CD4-positive, alpha-beta T cell (primary cell): ENCODE data around the gene ARFGEF3. TPM values are rescaled to one million over a fixed set of nuclear protein-coding genes. Genes with fewer than 3 reads are reported as not detected.

Experiments used
- ATAC-seq: fragments of 200-7000 bp; cut with Tn5 transposase; one replicate; pipeline ENCODE4 v1.10.0; 2022; ENCODE audit warnings: mild to moderate bottlenecking; ENCODE audit not compliant: poor library complexity
- CTCF ChIA-PET: fragments of 350-600 bp; sonication (Branson Sonifier 250); formaldehyde crosslinking; loops from one replicate; lab custom pipeline; 2021; ENCODE audit warnings: antibody characterized with exemption, inconsistent platforms; lab: Charles Lee
- POLR2A ChIA-PET: fragments of 350-600 bp; sonication (Branson Sonifier 250); formaldehyde crosslinking; loops from one replicate; lab custom pipeline; 2021; ENCODE audit warnings: antibody characterized with exemption, inconsistent platforms; lab: Charles Lee
- DNase-seq, 14 experiments: peaks; one replicate each; pipeline ENCODE4 v3.0.0-alpha.2; 2013 to 2020; ENCODE audit warnings: mixed read lengths in 2 of 14
- H3K27ac ChIP-seq, 2 donors: one replicate each; pipeline versions ENCODE4 v1.5.1 to v1.7.0; 2013; ENCODE audit warnings: low read length in 2 of 2, low read depth in 1 of 2, mild to moderate bottlenecking in 1 of 2
- H3K27me3 ChIP-seq, 2 experiments: 1 replicate in 1 of 2; 2 replicates in 1 of 2; pipeline versions ENCODE4 v1.6.1 to v1.7.0; 2013; ENCODE audit warnings: low read length in 2 of 2, control low read depth in 1 of 2, mild to moderate bottlenecking in 1 of 2, moderate library complexity in 1 of 2; ENCODE audit not compliant: insufficient read depth in 2 of 2, control insufficient read depth in 1 of 2
- H3K36me3 ChIP-seq: one replicate; pipeline ENCODE4 v1.6.1; 2013; ENCODE audit warnings: low read length, control low read depth; ENCODE audit not compliant: insufficient read depth
- H3K4me1 ChIP-seq: one replicate; pipeline ENCODE4 v1.6.1; 2013; ENCODE audit warnings: low read length, control low read depth; ENCODE audit not compliant: insufficient read depth
- H3K4me3 ChIP-seq: one replicate; pipeline ENCODE4 v1.5.1; 2013; ENCODE audit warnings: mild to moderate bottlenecking, low read length, moderate library complexity
- H3K9me3 ChIP-seq, 2 experiments: 1 replicate in 1 of 2; 2 replicates in 1 of 2; pipeline versions ENCODE4 v1.6.1 to v1.7.0; 2013; ENCODE audit warnings: low read length in 2 of 2, mild to moderate bottlenecking in 2 of 2, control low read depth in 1 of 2, moderate library complexity in 1 of 2; ENCODE audit not compliant: control insufficient read depth in 1 of 2, insufficient read depth in 1 of 2
- H3K27ac Mint-ChIP-seq: one replicate; pipeline ENCODE4 v1.8.0; 2020; ENCODE audit warnings: mixed read lengths
- H3K27me3 Mint-ChIP-seq: one replicate; pipeline ENCODE4 v1.8.0; 2021; ENCODE audit warnings: mixed read lengths
- H3K36me3 Mint-ChIP-seq: one replicate; pipeline ENCODE4 v1.8.0; 2021; ENCODE audit warnings: low read depth, mixed read lengths
- H3K4me1 Mint-ChIP-seq: one replicate; pipeline ENCODE4 v1.8.0; 2021; ENCODE audit warnings: low read depth, mixed read lengths
- H3K4me3 Mint-ChIP-seq: one replicate; pipeline ENCODE4 v1.8.0; 2020; ENCODE audit warnings: mild to moderate bottlenecking, mixed read lengths
- H3K9me3 Mint-ChIP-seq: one replicate; pipeline ENCODE4 v1.8.0; 2020; ENCODE audit warnings: mixed read lengths
- CTCF ChIP-seq: fragments of 200-600 bp; IDR thresholded peaks from one replicate; pipeline ENCODE4 v1.8.0; 2022; ENCODE audit warnings: antibody characterized with exemption, mild to moderate bottlenecking
- intact Hi-C, 2 experiments: fragments of 100-400 bp; cut with DNase I in 1 of 2; cut with micrococcal nuclease in 1 of 2; formaldehyde crosslinking; loops; one replicate each; pipeline versions ENCODE4 v1.15.1 to v1.9.0; 2023 to 2025; cut with DNase I, micrococcal nuclease
- total RNA-seq, 174 experiments: library from RNA in 2 of 174; stranded (reverse) in 2 of 174; gene quantifications; one replicate each; pipeline ENCODE4 v1.2.3 and lab custom pipeline; 2021 to 2026

ARFGEF3 gene
- total RNA-seq, 2 experiments from 2014 or later: not detected

GRCh38 chr6:138336221-138336620, 174.5 kb downstream of the ARFGEF3 start:
- ChIA-PET POLR2A (no interaction called here), CTCF (no interaction called here)
- no peak for DNase-seq
- no peaks in the 10 kb centered on the region for H3K9me3 Mint-ChIP-seq
- no peaks in the 10 kb centered on the region for H3K36me3 ChIP-seq
- no peaks in the 10 kb centered on the region for H3K4me1 Mint-ChIP-seq
- H3K27me3 ChIP-seq: no peaks in the 10 kb centered on the region
- no peak overlapping the region for H3K4me3 Mint-ChIP-seq
- H3K27ac Mint-ChIP-seq: no peak overlapping the region
- H3K4me3 ChIP-seq: no peak overlapping the region
- intact Hi-C loops: no loop called here
- H3K27ac ChIP-seq: no peak overlapping the region
- no peaks in the 10 kb centered on the region for H3K36me3 Mint-ChIP-seq
- no peaks in the 10 kb centered on the region for H3K4me1 ChIP-seq
- ATAC-seq: no peak
- H3K9me3 ChIP-seq: peaks cover 0 to 7% of the 10 kb centered on the region in 2 experiments
- peaks cover 20% of the 10 kb centered on the region for H3K27me3 Mint-ChIP-seq
- no peak for TF ChIP-seq CTCF

GRCh38 chr6:138337076-138337475, 175.3 kb downstream of the ARFGEF3 start:
- no peak overlapping the region for H3K4me3 Mint-ChIP-seq
- Histone ChIP-seq H3K36me3 (no peaks in the 10 kb centered on the region), H3K4me1 (no peaks in the 10 kb centered on the region), H3K9me3 (peaks cover 0 to 7% of the 10 kb centered on the region in 2 experiments), H3K27me3 (peaks cover 0 to 3% of the 10 kb centered on the region in 2 experiments), H3K27ac (no peak overlapping the region), H3K4me3 (no peak overlapping the region)
- no peaks in the 10 kb centered on the region for H3K9me3 Mint-ChIP-seq
- no peaks in the 10 kb centered on the region for H3K4me1 Mint-ChIP-seq
- POLR2A ChIA-PET: no interaction called here
- H3K36me3 Mint-ChIP-seq: no peaks in the 10 kb centered on the region
- H3K27me3 Mint-ChIP-seq: peaks cover 20% of the 10 kb centered on the region
- no peak for ATAC-seq
- intact Hi-C loops: no loop called here
- no peak for TF ChIP-seq CTCF
- CTCF ChIA-PET: no interaction called here
- H3K27ac Mint-ChIP-seq: no peak overlapping the region
- no peak for DNase-seq

- Mint-ChIP-seq H3K4me3 (no peak overlapping the region), H3K27me3 (peaks cover 23% of the 10 kb centered on the region), H3K9me3 (no peaks in the 10 kb centered on the region), H3K4me1 (no peaks in the 10 kb centered on the region), H3K27ac (no peak overlapping the region), H3K36me3 (no peaks in the 10 kb centered on the region)
- intact Hi-C loops: no loop called here
- TF ChIP-seq CTCF: no peak
- Histone ChIP-seq H3K9me3 (peaks cover 0 to 7% of the 10 kb centered on the region in 2 experiments), H3K4me1 (no peaks in the 10 kb centered on the region), H3K4me3 (no peak overlapping the region), H3K27ac (no peak overlapping the region), H3K36me3 (no peaks in the 10 kb centered on the region), H3K27me3 (peaks cover 0 to 8% of the 10 kb centered on the region in 2 experiments)
- ChIA-PET POLR2A (no interaction called here), CTCF (no interaction called here)
- DNase-seq: no peak
- ATAC-seq: no peak
Measured at GRCh38 chr6:138339024-138339423, 177.3 kb downstream of the ARFGEF3 start.
